HG02884 (cell line): ENCODE results near the gene COBL.

Source experiments
- ATAC-seq: cut with Tn5 transposase; IDR thresholded peaks from one replicate; pipeline ENCODE4 v1.9.1; 2021; ENCODE audit warnings: mild to moderate bottlenecking, moderate library complexity; ENCODE audit not compliant: unreplicated experiment

COBL gene

GRCh38 chr7:51126813-51127617, 189.6 kb downstream of the COBL start:
- no peak for ATAC-seq

GRCh38 chr7:51126324-51126723, 190.3 kb downstream of the COBL start:
- ATAC-seq = no peak

GRCh38 chr7:51124321-51124720, 192.3 kb downstream of the COBL start:
- no peak for ATAC-seq

- no peak for ATAC-seq
Observed at GRCh38 chr7:51123322-51124019, 193.1 kb downstream of the COBL start.

- peak; percentile 47 for ATAC-seq
Observed at GRCh38 chr7:51121931-51122425, 194.6 kb downstream of the COBL start.

- no peak for ATAC-seq
Observed at GRCh38 chr7:51121036-51121790, 195.4 kb downstream of the COBL start.

GRCh38 chr7:51118628-51119027, 198.0 kb downstream of the COBL start:
- ATAC-seq = no peak

- ATAC-seq = no peak
Observed at GRCh38 chr7:51114501-51114900, 202.1 kb downstream of the COBL start.

- no peak for ATAC-seq
Observed at GRCh38 chr7:51113962-51114361, 202.6 kb downstream of the COBL start.

- no peak for ATAC-seq
Observed at GRCh38 chr7:51113560-51113959, 203.0 kb downstream of the COBL start.

GRCh38 chr7:51111241-51111940, 205.2 kb downstream of the COBL start:
- ATAC-seq = no peak

GRCh38 chr7:51108134-51108533, 208.5 kb downstream of the COBL start:
- ATAC-seq = no peak

GRCh38 chr7:51104278-51104677, 212.3 kb downstream of the COBL start:
- ATAC-seq = no peak

- no peak for ATAC-seq
Observed at GRCh38 chr7:51103718-51104117, 212.9 kb downstream of the COBL start.

- no peak for ATAC-seq
Observed at GRCh38 chr7:51102828-51103227, 213.8 kb downstream of the COBL start.

- no peak for ATAC-seq
Observed at GRCh38 chr7:51101111-51101757, 215.4 kb downstream of the COBL start.

GRCh38 chr7:51090411-51090810, 226.2 kb downstream of the COBL start:
- ATAC-seq = no peak

- ATAC-seq = no peak
Observed at GRCh38 chr7:51085034-51085692, 231.4 kb downstream of the COBL start.

GRCh38 chr7:51084121-51084520, 232.5 kb downstream of the COBL start:
- ATAC-seq = no peak
